ENCODE results near the gene GPANK1.
"Not testable (repeated sequence)": the region's sequence is repeated elsewhere in the genome, so short reads cannot be mapped to it uniquely, and the experiment has no call there.

Gene GPANK1

DNA sequence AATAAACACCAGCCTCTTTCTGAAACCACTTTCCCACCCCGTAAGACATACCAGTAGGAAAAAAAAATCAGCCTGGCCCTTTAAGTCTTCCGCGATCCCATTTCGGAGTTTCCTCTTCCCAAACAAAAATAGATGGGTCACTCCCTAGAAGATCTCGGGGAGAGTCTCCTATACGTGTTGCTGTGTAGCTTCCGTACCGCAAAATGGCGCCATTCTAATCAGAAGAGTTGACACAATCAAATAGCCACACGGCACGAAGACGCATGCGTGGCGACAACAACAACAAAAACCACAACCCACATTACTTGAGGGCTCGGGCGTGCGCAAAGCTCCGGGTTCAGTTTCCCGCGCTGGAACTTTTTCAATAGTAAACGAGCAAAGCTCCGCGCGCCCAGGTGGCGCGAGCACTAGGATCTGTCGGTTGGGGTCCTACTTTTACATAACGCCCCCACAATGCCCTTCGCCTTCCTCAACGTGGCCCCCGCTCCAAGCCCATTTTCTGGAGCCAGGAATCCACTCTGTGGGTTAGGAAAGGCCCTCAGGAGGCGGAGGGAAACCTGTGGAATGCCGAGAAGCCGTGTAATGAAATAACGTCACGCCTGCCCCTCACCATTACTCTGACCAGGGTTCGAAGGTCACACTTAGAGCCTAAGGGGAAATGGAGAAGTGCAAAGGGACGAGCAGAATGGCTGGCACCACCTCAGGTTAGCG lies at the start of gene GPANK1:
Gene GPANK1 (minus strand): TSS at position 208 of the 711 bp plus-strand sequence. CDS start 519 bp downstream, outside the sequence.
- peak; percentile 91 for DNase-seq

DNA sequence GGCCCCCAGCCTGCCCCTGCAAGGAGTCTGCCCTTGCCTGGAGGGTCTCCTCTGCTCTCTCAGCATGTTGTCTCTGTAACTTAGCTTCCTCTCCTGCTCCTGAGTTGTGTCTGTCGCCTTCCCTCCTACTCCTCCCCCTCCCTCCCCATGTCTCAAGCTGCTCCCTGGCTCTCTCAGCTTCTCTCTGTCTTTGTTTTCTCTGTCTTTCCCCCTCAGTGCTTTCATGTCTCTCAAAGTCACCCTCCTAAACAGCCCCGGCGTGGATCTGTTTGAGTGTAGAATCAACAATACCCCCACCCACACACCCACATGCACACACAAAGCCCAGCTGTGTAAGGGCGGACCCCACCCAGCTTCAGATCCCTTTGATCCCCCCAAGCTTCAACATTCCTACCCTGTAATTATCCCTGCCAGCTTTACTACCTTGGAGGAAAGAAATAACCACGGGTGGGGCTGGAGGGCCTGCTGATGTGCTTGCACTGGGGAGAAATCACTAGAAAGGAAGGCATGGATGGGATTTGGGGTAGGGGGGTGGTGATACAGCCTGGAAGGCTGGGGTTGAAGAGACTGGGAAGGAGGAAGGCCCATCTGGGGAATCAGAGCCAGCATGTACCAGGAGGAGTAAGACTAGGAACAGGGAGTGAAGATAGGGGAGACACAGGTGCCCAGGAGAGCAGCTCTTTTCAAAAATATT lies 49.3 kb upstream of the GPANK1 start:
- DNase-seq = no peak

DNA sequence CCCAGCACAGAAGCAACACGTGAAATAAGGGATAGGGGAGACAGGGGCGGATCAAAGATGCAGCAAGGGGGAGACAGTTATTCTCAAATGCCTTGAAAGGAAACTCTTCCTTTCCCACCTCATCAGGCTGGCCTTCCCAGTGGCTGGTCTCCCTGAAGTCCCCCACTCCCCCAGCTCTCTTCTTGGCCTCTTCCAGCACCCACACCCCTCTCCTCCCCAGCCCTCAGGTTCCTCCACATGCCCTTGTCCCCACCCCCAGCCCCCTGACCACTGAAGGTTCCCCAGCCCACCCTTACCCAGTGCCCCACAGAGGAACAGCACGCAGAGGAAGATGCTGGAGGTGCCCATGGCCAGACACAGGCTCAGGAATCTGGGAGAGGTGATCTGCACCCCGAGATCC lies 48.7 kb upstream of the GPANK1 start:
- DNase-seq = no peak

DNA sequence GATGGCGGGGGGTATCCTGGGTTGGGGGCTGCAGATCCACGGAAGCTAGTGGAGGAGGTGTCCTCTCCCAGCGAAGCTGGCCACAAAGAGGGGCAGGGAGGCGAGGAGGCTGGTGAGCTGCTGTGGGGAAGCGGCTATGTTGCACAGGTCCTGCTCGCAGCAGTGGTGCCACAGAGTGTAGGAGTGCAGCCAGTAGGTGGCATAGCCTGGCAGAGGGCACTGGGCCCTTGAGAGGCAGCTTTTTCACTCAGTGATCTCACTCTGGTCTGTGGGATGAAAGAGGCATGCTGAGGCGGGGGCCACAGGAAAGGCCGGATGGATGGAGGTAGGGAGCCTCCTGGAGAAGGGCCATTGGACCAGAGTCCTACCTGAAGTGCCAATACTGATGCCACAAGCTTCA lies 47.5 kb upstream of the GPANK1 start:
- no peak for DNase-seq

DNA sequence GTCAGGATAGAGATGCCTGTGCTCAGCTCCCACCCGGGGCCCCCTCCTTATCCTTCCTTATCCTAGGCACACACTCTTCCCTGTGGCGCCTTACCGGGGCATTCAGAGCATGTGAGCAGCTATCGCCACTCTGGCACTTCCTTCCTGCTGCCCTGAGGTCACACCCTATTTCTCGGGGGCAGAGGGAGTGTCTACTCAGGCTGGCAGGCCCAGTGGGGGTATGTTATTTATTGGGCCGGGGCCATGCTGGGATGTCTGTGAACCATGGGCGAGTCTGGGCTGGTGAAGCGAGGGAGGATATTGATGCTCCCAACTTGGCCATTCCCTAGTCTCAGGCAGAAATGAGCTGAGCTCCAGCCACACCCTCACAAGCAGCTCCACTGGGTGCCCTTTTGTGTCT lies 46.4 kb upstream of the GPANK1 start:
- DNase-seq = no peak

DNA sequence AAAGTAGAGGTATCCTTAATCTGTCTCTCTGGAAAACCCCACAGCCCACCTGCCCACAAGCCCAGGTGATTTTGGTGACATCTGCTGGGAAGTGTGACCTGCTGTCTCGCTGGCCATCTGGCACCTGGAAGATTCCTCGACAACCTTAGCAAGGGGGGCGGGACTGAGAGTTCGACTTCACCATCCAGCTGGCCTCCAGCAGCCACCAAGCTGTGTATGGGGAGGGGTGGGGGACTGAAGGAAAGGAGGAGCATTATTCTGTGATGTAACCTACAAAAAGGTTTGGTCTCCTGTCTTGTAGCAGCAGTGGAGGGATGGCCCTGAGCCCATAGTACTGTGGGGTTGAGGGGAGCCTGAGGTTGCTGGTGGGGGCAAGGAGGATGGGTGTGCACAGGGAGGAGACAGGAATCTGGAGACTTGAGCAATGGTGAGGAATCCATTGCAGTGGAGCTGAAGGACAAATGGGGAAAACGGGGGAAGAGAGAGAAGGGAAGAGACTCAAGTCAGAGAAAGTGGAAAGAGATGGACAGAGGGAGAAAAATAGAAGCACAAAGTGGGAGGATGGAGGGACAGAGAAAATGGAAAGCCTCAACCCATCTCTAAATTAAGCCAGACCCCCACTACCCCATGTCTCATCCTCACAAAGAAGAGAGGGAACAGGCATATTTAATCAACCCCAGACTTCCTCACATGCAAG lies 45.9 kb upstream of the GPANK1 start:
- no peak for DNase-seq

DNA sequence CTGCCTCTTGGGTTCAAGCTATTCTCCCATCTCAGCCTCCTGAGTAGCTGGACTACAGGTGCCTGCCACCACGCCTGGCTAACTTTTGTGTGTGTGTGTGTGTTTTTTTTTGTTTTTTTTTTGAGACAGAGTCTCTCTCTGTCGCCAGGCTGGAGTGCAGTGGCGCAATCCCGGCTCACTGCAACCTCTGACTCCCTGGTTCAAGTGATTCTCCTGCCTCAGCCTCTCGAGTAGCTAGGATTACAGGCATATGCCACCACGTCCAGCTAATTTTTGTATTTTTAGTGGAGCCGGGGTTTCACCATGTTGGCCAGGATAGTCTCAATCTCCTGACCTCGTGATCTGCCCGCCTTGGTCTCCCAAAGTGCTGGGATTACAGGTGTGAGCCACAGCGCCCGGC lies 44.4 kb upstream of the GPANK1 start:
- DNase-seq = not testable (repeated sequence)

DNA sequence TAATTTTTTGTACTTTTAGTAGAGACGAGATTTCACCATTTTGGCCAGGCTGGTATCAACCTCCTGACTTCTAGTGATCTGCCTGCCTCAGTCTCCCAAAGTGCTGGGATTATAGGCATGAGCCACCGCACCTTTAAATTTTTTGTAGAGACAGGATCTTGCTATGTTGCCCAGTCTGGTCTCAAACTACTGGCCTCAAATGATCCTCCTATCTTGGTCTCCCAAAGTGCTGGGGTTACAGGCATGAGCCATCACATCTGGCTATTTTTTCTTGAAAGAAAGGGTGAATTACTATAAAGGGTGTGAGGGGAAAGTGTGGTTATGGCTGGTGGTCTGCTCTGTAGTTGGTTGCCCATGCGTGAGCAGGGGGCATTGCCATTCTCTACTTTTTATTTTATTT lies 43.4 kb upstream of the GPANK1 start:
- no peak for DNase-seq

DNA sequence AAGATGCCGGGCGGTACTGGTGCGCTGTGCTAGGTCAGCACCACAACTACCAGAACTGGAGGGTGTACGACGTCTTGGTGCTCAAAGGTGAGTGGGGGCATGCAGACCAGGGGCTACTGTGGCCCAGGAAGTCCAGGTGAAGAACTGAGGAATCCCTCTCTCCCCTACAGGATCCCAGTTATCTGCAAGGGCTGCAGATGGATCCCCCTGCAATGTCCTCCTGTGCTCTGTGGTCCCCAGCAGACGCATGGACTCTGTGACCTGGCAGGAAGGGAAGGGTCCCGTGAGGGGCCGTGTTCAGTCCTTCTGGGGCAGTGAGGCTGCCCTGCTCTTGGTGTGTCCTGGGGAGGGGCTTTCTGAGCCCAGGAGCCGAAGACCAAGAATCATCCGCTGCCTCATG lies 42.9 kb upstream of the GPANK1 start:
- no peak for DNase-seq

DNA sequence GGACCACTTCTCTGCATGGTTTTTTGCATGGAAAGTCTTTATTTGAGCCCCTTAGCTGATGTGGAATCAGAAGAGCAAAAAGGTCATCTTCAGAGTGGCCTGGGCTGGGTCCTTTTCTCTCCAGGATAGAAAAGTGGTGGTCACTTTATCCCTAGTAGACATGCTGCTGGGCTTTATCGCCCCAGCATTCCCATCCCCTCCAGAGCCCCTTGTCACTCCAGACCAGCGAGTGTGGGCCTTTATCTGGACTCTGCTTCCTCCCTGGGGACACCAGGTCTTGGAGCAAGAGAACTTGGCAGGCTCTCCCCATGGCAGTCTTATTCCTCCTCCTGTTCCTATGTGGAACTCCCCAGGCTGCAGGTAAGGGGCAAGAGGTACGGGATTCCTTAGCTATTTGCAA lies 41.8 kb upstream of the GPANK1 start, which contains the start of gene LY6G6F:
Gene LY6G6F (plus strand): TSS at position 268 of the 400 bp plus-strand sequence. CDS start 41 bp downstream, at position 309.
- no peak for DNase-seq

DNA sequence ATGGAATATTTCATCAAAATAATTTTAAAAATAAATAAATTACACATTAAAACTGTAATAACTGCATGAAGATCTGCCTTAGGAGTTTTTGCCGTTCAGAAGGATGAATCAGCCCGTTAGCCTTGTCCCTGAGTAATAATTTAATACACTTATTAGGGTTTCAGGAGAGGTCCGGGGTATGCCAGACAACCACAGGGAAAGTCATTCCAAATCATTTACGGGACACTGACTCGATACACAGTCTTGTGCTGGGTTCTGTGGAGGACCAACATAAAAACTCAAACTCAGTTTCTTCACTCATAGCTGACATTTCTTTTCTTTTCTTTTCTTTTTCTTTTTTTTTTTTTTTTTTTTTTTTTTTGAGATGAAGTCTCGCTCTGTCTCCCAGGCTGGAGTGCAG lies 41.1 kb upstream of the GPANK1 start:
- no peak for DNase-seq

DNA sequence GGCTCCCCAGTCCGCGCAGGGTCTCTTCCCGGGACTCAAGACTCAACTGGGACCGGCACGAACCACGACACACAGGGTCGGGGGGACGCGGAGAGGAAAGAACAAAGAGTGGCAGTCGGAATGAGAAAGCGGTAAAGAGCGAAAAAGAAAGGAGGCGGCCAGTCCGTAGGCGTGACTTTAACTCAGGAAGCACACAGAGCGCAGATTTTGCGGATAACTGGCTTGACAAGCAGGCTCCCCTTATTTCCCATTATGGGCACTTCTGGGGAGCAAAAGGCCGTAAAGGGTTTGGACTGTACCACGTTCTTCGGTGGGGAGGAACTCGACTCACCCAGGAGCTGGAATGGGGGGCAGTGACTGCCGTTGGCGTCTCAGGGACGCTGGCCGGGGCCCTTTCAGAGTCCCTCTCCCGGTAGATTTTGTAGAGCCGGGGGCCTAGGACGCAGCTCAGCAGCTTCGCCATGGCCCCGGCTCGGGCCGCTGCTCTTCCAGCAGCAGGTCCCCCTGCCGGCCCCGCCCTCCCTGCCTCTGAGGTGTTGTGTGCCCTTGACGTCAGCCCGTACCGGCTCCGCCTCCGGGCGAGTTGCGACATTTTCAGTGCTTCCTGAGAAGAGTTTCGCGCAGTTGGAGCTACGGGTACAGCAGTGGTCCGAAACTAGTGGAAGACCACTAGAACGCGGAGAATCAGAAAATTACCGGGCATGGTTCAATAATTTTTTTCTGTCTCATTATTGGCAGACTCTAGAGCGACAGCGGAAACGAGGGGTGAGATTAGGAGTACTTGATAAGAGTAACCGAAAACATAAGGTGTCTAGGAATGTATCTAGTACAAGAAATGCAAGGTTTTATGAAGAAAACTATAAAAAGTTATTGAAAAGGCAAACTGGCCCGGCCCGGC lies 38.3 kb upstream of the GPANK1 start, which contains the start of gene ABHD16A:
Gene ABHD16A (minus strand): TSS at position 506 of the 898 bp plus-strand sequence. CDS start 43 bp downstream, at position 463.
- peak; percentile 87 for DNase-seq

DNA sequence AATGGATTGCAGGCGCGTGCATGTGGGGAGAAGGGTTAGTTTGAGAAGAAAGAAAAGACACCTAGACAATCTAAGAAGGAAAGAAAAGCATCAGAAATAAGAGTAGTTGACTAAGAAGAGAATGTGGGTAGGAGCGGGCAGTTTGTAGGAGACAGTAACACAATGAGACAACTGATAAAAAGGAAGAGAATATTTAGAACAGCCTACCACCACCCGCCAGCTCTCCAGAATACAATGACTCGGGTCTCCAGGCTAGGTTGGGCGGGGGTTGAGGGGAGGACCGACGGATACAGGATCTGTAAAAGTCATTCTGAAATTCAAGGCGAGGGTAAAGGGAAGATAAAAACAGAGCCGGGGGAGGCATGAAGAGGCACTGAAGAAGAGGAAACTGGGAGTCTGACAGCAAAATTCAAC lies 37.6 kb upstream of the GPANK1 start:
- DNase-seq = no peak

DNA sequence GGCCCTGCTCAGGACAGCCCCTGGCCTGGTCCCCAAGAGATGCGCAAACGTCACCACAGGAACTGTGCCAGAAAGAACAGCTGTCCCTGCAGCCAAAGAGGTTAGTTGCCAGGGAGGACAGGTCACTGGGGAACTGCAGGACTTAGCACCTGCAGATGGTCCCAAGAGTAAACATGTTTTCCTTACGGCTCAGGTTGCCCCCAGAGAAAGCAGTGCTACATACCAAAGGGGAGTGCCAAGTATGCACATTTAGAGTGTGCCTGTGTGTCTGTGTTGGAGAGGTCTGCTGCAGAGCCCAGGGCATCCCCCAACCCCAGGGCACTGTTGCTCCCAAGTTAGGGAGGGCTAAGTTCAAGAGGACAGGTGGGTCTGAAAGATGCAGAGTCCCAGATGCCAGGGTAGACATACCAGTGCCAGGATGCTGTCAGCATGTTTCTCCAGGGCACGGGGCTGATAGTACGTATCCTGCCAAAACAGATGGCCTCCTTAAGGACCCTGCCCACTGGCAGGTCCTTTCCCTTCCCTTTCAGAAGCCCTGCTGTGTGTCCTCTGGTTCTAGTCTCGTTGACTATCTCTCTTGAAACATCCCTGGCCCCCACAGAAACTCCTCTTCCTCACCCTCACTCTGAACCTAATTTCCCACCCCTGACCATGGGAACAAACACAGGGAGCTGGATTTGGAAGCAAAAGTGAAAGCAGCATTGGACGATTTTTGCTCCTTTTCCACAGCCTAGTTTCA lies 37.0 kb upstream of the GPANK1 start:
- DNase-seq = no peak

DNA sequence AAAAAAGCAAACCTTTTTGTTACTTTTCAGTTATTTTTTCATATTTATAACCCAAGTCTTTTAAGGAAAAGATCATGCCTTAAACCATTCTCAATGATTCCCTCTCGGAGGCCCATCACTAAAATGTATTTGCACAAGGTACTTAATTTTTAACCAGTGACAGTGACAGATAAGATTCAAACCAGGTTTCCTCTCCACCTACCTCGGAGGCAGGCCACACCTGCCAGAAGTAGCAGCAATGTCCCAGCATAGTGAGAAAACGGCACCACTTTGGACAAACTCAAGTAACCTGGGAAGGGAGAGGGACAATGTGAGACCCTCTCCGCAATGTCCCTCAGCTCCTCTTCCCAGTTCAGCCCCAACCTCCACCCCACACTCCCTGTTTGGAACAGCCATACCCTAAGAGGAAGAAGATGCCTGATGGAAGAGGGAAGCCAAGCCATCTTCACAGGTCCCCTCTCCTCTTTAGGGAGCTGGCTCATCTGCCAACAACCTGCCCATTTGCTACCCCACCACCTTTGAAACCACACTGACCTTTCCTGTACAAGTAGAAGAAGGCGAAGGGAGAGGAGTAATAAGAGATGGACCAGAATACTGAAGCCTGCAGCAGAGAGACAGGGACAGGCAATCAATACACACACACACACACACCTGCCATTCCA lies 36.1 kb upstream of the GPANK1 start:
- DNase-seq = no peak

DNA sequence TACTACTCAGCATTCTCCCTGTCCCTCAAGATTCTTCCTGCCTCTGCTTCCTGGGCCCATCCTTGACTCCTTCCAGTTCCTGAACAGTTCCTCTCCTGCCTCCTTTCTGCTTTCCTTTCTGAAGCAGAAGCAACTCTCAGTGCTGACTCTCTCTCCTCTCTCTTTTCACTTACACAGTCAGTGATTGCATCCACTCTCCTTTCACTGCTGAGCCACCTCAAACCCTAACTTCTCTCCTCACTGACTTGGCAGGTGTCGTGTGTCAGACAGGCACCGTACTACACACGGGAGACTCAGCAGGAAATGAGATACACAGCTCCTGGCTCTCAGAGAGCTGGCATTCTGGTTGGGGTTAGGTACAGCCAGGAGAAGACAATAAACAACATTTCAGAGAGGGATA lies 32.8 kb upstream of the GPANK1 start:
- no peak for DNase-seq

DNA sequence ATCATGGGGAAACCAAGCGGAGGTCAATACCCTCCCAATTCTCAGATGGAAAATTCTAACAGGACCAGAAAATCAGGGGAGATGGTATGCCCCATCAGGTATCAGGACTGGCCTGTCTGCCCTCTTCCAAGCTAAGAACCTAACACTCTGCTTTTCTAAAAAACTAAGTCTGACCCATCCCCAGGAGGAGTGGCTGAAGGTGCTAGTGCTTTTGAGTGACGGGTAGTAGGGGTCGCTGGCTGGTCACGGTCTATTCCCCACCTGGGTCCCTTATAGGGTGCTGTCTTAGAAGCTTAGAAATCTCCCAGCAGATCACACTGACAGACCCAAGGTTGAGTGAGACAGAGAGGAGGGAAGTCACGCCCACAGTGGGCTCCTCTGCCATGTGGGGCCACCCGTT lies 28.7 kb upstream of the GPANK1 start:
- no peak for DNase-seq

DNA sequence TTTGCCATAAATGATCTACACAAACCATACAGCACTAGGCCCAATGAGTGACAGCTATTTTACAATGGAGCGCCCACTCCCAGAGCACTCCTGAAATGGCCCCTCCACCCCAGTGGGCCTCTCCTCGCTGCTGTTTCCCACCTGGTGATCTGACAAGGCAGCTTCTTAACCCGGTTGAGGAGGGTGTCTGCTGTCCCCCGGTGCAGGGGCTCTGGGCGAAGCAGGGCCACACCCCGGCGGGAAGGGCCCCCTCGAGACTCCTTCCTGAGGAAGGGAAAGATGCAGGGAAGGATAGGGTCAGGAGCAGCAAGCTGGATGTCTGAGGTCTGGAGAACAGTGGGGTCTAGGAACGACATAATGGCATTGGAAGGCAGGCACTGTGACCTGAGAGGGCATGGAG lies 28.1 kb upstream of the GPANK1 start:
- no peak for DNase-seq

DNA sequence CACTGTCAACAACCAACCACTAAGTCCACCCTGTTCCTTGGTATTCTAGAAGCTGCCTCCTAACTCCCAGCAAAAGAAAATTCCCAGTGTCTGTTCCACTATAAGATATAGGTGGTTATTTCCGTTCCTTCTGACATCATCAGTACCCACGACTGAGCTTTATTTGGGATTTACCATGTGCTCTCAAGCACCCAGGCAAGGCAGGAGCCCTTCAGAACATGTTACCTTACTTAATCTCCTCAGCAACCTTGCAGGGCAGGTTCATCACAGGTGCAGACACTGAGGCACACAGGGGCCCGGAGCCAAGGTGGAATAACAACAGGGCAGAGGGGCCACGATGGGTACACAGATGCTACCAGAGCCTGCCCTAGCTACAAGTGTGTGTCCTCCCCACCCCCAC lies 27.6 kb upstream of the GPANK1 start:
- no peak for DNase-seq

DNA sequence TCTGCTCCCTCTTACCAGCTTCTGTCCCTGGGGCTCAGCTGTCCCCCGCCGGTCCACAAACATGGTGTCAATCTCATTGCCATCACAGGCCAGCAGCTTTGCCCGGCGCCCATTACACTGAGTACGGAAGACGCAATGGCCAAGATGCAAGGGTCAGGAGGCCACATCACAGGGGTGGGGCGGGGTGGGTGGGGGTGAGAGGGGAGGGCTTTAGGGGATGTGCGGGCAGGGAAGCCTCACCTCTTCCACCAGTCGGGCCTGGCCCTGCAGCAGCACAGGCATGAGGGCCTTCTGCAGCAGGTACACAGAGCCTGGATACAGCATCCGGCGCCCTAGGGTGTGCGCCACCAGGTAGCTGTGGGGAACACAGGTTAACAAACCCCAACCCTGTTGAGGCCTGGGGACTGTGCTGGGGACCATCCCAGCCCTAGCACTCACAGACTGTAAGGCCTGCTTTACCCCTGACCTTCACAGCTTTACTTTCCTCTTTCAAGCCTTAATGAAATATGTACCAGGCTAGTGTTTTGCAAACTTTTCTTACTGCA lies 26.8 kb upstream of the GPANK1 start:
- DNase-seq = no peak

DNA sequence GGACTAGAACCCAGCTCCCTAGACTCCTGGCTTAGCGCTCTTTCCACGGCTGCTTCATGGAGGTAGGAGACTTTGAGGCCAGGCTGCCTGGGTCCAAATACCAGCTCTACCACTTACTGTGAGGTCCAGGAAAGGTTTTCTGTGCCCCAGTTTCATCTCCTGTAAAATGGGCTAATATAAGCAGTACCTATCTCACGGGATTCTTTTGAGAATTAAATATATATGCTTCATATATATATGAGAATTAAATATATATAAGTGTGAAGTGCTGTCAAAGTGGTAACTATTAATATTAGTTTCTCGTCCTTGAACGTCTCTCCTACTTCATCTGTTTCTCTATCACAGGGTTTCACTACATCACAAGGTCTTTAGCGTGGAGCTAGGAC lies 26.3 kb upstream of the GPANK1 start:
- no peak for DNase-seq

Data from NCI-H1694 (cell line).